H1 (cell line): ENCODE measurements around the gene LRBA. TPM values are rescaled to one million over a fixed set of nuclear protein-coding genes. Genes with fewer than 3 reads are reported as not detected.

ENCODE experiments used
- CTCF ChIA-PET: fragments of 300-600 bp; sonication (Branson Sonifier 250); formaldehyde crosslinking; loops from one replicate; lab custom pipeline; 2021; ENCODE audit not compliant: partially characterized antibody; lab: Charles Lee
- POLR2A ChIA-PET: fragments of 300-600 bp; sonication (Branson Sonifier 250); formaldehyde crosslinking; loops from one replicate; lab custom pipeline; 2021; ENCODE audit warnings: inconsistent platforms; ENCODE audit not compliant: partially characterized antibody; lab: Charles Lee
- DNase-seq, 2 experiments: peaks; one replicate each; pipeline versions ENCODE4 v3.0.0 to v3.0.0-alpha.2; 2010 to 2022; ENCODE audit warnings: low spot score in 2 of 2, low read depth in 1 of 2, mixed read lengths in 1 of 2
- FAIRE-seq: peaks from 2 replicates; lab custom pipeline; 2011; peaks lifted over from hg19 to GRCh38; lab: Jason Lieb, UNC
- H2AFZ ChIP-seq: 2 replicates; pipeline ENCODE4 v1.8.1; 2012; ENCODE audit warnings: low read length, inconsistent platforms
- H2AK5ac ChIP-seq: 2 replicates; pipeline ENCODE4 v1.6.1; 2013; ENCODE audit warnings: low read depth, low read length
- H2BK120ac ChIP-seq: replicated peaks from 2 replicates; pipeline ENCODE3; 2013; ENCODE audit warnings: low read depth, low read length, inconsistent platforms
- H2BK12ac ChIP-seq: 2 replicates; pipeline ENCODE4 v1.6.1; 2013; ENCODE audit warnings: low read depth, low read length
- H2BK15ac ChIP-seq: 2 replicates; pipeline ENCODE4 v1.6.1; 2013; ENCODE audit warnings: low read length
- H2BK20ac ChIP-seq: 2 replicates; pipeline ENCODE4 v1.6.1; 2013; ENCODE audit warnings: low read length
- H2BK5ac ChIP-seq: 2 replicates; pipeline ENCODE4 v1.6.1; 2013; ENCODE audit warnings: low read depth, low read length
- H3K14ac ChIP-seq: 2 replicates; pipeline ENCODE4 v1.6.1; 2013; ENCODE audit warnings: inconsistent platforms; ENCODE audit not compliant: insufficient read length
- H3K18ac ChIP-seq: 2 replicates; pipeline ENCODE4 v1.6.1; 2013; ENCODE audit warnings: low read length; ENCODE audit errors: extremely low read depth
- H3K23ac ChIP-seq: 2 replicates; pipeline ENCODE4 v1.6.1; 2013; ENCODE audit warnings: inconsistent platforms; ENCODE audit not compliant: insufficient read length
- H3K23me2 ChIP-seq: 2 replicates; pipeline ENCODE4 v1.6.1; 2013; ENCODE audit warnings: low read depth, low read length
- H3K27ac ChIP-seq: 2 replicates; pipeline ENCODE4 v1.6.1; 2011; ENCODE audit warnings: low read depth, low read length, inconsistent platforms
- H3K27me3 ChIP-seq, 4 experiments: replicated peaks in 1 of 4; 1 replicate in 1 of 4; 2 replicates in 3 of 4; pipeline versions ENCODE4 v1.6.1 to v1.8.1; 2011 to 2013; ENCODE audit warnings: low read length in 3 of 4, mild to moderate bottlenecking in 3 of 4, inconsistent platforms in 2 of 4, mixed read lengths in 2 of 4, moderate library complexity in 1 of 4; ENCODE audit not compliant: control insufficient read depth in 3 of 4, insufficient read depth in 3 of 4; ENCODE audit errors: extremely low read depth in 1 of 4
- H3K36me3 ChIP-seq, 4 experiments: 2 replicates each; pipeline versions ENCODE4 v1.6.1 to v1.8.1; 2011 to 2013; ENCODE audit warnings: mild to moderate bottlenecking in 4 of 4, low read length in 3 of 4, moderate library complexity in 2 of 4, control low read depth in 1 of 4, inconsistent platforms in 1 of 4; ENCODE audit not compliant: insufficient read depth in 4 of 4, control insufficient read depth in 2 of 4
- H3K4ac ChIP-seq: replicated peaks from 2 replicates; pipeline ENCODE3; 2013; ENCODE audit warnings: low read length, low read depth, mixed read lengths, inconsistent platforms; ENCODE audit not compliant: insufficient read length
- H3K4me1 ChIP-seq, 4 experiments: replicated peaks in 1 of 4; 1 replicate in 1 of 4; 2 replicates in 3 of 4; pipeline versions ENCODE4 v1.6.1 to v1.8.1; 2011 to 2013; ENCODE audit warnings: low read length in 3 of 4, inconsistent platforms in 2 of 4, mixed read lengths in 1 of 4; ENCODE audit not compliant: insufficient read depth in 4 of 4, control insufficient read depth in 3 of 4
- H3K4me2 ChIP-seq, 2 experiments: 2 replicates each; pipeline versions ENCODE4 v1.6.1 to v1.8.1; 2011 to 2013; ENCODE audit warnings: low read depth in 2 of 2, low read length in 2 of 2, control low read depth in 1 of 2, inconsistent platforms in 1 of 2, mild to moderate bottlenecking in 1 of 2; ENCODE audit not compliant: insufficient read depth in 1 of 2
- H3K4me3 ChIP-seq, 4 experiments: fragments of 200-600, 300-600 bp in 1 of 4; sonication (generic), shearing (Covaris generic), sonication (Bioruptor Twin) in 1 of 4; 2 replicates each; pipeline versions ENCODE4 v1.5.1 to v1.8.1; 2011 to 2016; ENCODE audit warnings: low read length in 4 of 4, low read depth in 3 of 4, control low read depth in 2 of 4, inconsistent platforms in 2 of 4, mild to moderate bottlenecking in 2 of 4, mixed read lengths in 1 of 4, moderate library complexity in 1 of 4; ENCODE audit not compliant: insufficient read depth in 2 of 4; ENCODE audit errors: extremely low read depth in 1 of 4
- H3K56ac ChIP-seq: replicated peaks from 2 replicates; pipeline ENCODE3; 2013; ENCODE audit warnings: low read depth, mild to moderate bottlenecking, mixed read lengths, low read length, inconsistent platforms; ENCODE audit not compliant: insufficient read length
- H3K79me1 ChIP-seq: 2 replicates; pipeline ENCODE4 v1.6.1; 2013; ENCODE audit warnings: low read depth, low read length, control low read depth
- H3K79me2 ChIP-seq, 2 experiments: 2 replicates each; pipeline versions ENCODE4 v1.6.1 to v1.8.1; 2012 to 2013; ENCODE audit warnings: low read length in 2 of 2, mild to moderate bottlenecking in 2 of 2, inconsistent platforms in 1 of 2; ENCODE audit not compliant: insufficient read depth in 2 of 2, control insufficient read depth in 1 of 2
- H3K9ac ChIP-seq, 4 experiments: replicated peaks in 1 of 4; 1 replicate in 1 of 4; 2 replicates in 3 of 4; pipeline versions ENCODE4 v1.6.1 to v1.8.1; 2011 to 2013; ENCODE audit warnings: low read depth in 3 of 4, low read length in 3 of 4, control low read depth in 2 of 4, mild to moderate bottlenecking in 2 of 4, moderate library complexity in 2 of 4, inconsistent platforms in 1 of 4; ENCODE audit errors: extremely low read depth in 1 of 4
- H3K9me3 ChIP-seq, 2 experiments: 2 replicates each; pipeline versions ENCODE4 v1.6.1 to v1.8.1; 2012 to 2013; ENCODE audit warnings: mild to moderate bottlenecking in 2 of 2, moderate library complexity in 2 of 2, control low read depth in 1 of 2, inconsistent platforms in 1 of 2, low read depth in 1 of 2, low read length in 1 of 2, mixed read lengths in 1 of 2; ENCODE audit not compliant: insufficient read depth in 2 of 2
- H4K20me1 ChIP-seq, 2 experiments: replicated peaks in 1 of 2; 2 replicates each; pipeline versions ENCODE3 to v1.8.1; 2011 to 2013; ENCODE audit warnings: inconsistent platforms in 2 of 2, low read length in 2 of 2, mild to moderate bottlenecking in 1 of 2; ENCODE audit not compliant: insufficient read depth in 2 of 2, control insufficient read depth in 1 of 2
- H4K5ac ChIP-seq: 2 replicates; pipeline ENCODE4 v1.6.1; 2013; ENCODE audit warnings: low read length, low read depth, mixed read lengths, inconsistent platforms; ENCODE audit not compliant: insufficient read length
- H4K8ac ChIP-seq: 2 replicates; pipeline ENCODE4 v1.8.0; 2013; ENCODE audit warnings: mild to moderate bottlenecking, moderate library complexity, low read length, inconsistent platforms; ENCODE audit not compliant: insufficient read depth; ENCODE audit errors: extremely low read depth
- H4K91ac ChIP-seq: replicated peaks from 2 replicates; pipeline ENCODE3; 2013; ENCODE audit warnings: low read length, mixed read lengths, inconsistent platforms; ENCODE audit not compliant: insufficient read length
- ATF2 ChIP-seq: IDR thresholded peaks from 2 replicates; pipeline ENCODE4 v1.6.1; 2012; ENCODE audit warnings: low read length, inconsistent platforms
- CBX5 ChIP-seq: fragments of 300-800, 300-1000 bp; sonication (generic); IDR thresholded peaks from 2 replicates; pipeline ENCODE4 v1.7.1; 2016; ENCODE audit warnings: antibody characterized with exemption, low read length, low read depth
- CEBPB ChIP-seq: IDR thresholded peaks from 2 replicates; pipeline ENCODE4 v1.6.1; 2012; ENCODE audit warnings: low read depth, low read length
- CREB1 ChIP-seq: IDR thresholded peaks from 2 replicates; pipeline ENCODE4 v1.6.1; 2012; ENCODE audit warnings: inconsistent platforms
- HDAC6 ChIP-seq: IDR thresholded peaks from one replicate; pipeline ENCODE4 v1.7.1; 2012; ENCODE audit warnings: low read depth, mild to moderate bottlenecking, inconsistent platforms, low read length, moderate library complexity
- SIX5 ChIP-seq: IDR thresholded peaks from 2 replicates; pipeline ENCODE4 v1.6.1; 2011; ENCODE audit warnings: mild to moderate bottlenecking, low read depth, low read length
- USF2 ChIP-seq: IDR thresholded peaks from 2 replicates; pipeline ENCODE4 v1.6.1; 2011; ENCODE audit warnings: low read length, improper control_type of control experiment
- WGBS, 2 experiments: shearing (Covaris generic) in 1 of 2; methylation state at CpG; one replicate each; pipeline versions ENCODE4 v1.1.6 to v1.1.7; 2013 to 2015; ENCODE audit warnings: low lambda C conversion rate in 2 of 2, mixed read lengths in 2 of 2, inconsistent platforms in 1 of 2, low coverage in 1 of 2, missing lambda C conversion rate in 1 of 2; ENCODE audit not compliant: insufficient replicate concordance in 2 of 2, insufficient coverage in 1 of 2, insufficient read length in 1 of 2; ENCODE audit errors: extremely low coverage in 1 of 2, missing lambda C conversion rate in 1 of 2; 5-methylcytosine and 5-hydroxymethylcytosine counted together
- polyA plus RNA-seq, 7 experiments: library from polyadenylated mRNA; depleted of rRNA in 3 of 7; stranded (reverse) in 5 of 7; unstranded in 2 of 7; fragments of >200 nt in 5 of 7; fragments of 200-250 nt in 2 of 7; gene quantifications; 1 replicate in 5 of 7; 2 replicates in 1 of 7; 4 replicates in 1 of 7; pipeline versions ENCODE4 v1.2.1 to v1.2.3, GENCODE V29; 2011 to 2013; ENCODE audit warnings: missing spikeins in 2 of 7, mixed read lengths in 2 of 7
- total RNA-seq: library from RNA; stranded (reverse); fragmentation: NEBNext Ultra II Directional; extraction: Animal tissue kit (Norgen Biotek cat#: 25700); gene quantifications from 2 replicates; pipeline ENCODE4 v1.2.1, GENCODE V29; 2021
- TF ChIP-seq, protein P1 (sequence below), 3 experiments: IDR thresholded peaks; 1 replicate in 2 of 3; 2 replicates in 1 of 3; pipeline versions ENCODE4 v1.5.1 to v1.6.1; 2011; ENCODE audit warnings: low read length in 3 of 3, mild to moderate bottlenecking in 3 of 3, inconsistent platforms in 2 of 3, low read depth in 1 of 3, moderate library complexity in 1 of 3; ENCODE audit not compliant: insufficient read depth in 1 of 3; ENCODE audit errors: control extremely low read depth in 1 of 3

LRBA gene
- total and polyA plus RNA-seq, 2 of the 8 experiments (the other 6 are each of a cell fraction or from before 2014, with no cell fraction given), result 54.6 to 83.2 TPM

DNA sequence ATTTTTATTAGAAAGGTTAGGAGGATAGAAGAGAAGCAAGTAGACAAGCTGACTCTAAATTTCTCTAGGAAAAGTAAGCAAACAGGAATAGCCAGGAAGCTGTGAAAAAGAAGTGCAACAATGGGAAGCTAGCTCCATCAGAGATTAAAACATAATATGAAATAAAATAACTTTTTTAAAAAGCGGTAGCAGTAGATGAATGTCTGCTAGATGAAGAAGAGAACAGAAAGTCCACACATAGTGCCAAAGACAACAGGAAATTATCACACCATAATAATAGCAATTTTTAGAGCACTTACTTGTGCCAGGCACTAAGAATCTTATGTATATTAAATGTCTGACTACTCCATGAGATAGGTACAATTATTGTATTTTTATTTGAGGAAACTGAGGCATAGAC lies 53.5 kb downstream of the LRBA start:
- Histone ChIP-seq H4K91ac (no peak overlapping the region), H3K4me1 (no peaks in the 10 kb centered on the region), H3K79me2 (peaks cover 0 to 72% of the 10 kb centered on the region in 2 experiments; a peak in 3 of 4 replicates), H3K14ac (no peak overlapping the region), H3K4me2 (no peak overlapping the region), H3K4me3 (no peak overlapping the region), H3K36me3 (peaks cover 0 to 21% (median 2%) of the 10 kb centered on the region in 4 experiments; a peak in 3 of 8 replicates), H2AFZ (no peak overlapping the region), H4K20me1 (no peaks in the 10 kb centered on the region), H4K5ac (no peak overlapping the region), H3K9ac (no peak overlapping the region), H3K9me3 (peaks cover 32 to 40% of the 10 kb centered on the region in 2 experiments), H2BK5ac (no peak overlapping the region), H2BK12ac (no peak overlapping the region), H3K79me1 (no peaks in the 10 kb centered on the region; the same call in 1 of the 2 replicates), H2BK15ac (no peak overlapping the region), H3K23ac (no peak overlapping the region), H3K27ac (no peak overlapping the region), H3K27me3 (no peaks in the 10 kb centered on the region), H2BK20ac (no peak overlapping the region), H2BK120ac (no peak overlapping the region), H4K8ac (no peak overlapping the region), H3K56ac (no peak overlapping the region), H2AK5ac (no peak overlapping the region), H3K23me2 (no peaks in the 10 kb centered on the region), H3K18ac (no peak overlapping the region), H3K4ac (no peak overlapping the region)
- ChIA-PET POLR2A (interaction anchor here (0.6 to 1.5 kb wide), 3 partner anchors 17 to 54 kb away, joined by 3 read pairs; no protein-coding TSS in a partner anchor), CTCF (interaction anchor here (0.8 to 4.1 kb wide), 21 partner anchors 9 to 132 kb away, joined by 3 to 35 read pairs (median 4); partner anchors contain the start of gene LRBA)
- FAIRE-seq (no peak), DNase-seq (no peak)
- 90% methylated on average over 1 of the region's 1 CpG; no CpG with 5 or more reads in 1 of the 2 experiments for WGBS, 2 experiments
- no peak for TF ChIP-seq CBX5
- no peak for TF ChIP-seq ATF2
- no peak for TF ChIP-seq HDAC6
- no peak for TF ChIP-seq CREB1
- TF ChIP-seq, protein P1, sequence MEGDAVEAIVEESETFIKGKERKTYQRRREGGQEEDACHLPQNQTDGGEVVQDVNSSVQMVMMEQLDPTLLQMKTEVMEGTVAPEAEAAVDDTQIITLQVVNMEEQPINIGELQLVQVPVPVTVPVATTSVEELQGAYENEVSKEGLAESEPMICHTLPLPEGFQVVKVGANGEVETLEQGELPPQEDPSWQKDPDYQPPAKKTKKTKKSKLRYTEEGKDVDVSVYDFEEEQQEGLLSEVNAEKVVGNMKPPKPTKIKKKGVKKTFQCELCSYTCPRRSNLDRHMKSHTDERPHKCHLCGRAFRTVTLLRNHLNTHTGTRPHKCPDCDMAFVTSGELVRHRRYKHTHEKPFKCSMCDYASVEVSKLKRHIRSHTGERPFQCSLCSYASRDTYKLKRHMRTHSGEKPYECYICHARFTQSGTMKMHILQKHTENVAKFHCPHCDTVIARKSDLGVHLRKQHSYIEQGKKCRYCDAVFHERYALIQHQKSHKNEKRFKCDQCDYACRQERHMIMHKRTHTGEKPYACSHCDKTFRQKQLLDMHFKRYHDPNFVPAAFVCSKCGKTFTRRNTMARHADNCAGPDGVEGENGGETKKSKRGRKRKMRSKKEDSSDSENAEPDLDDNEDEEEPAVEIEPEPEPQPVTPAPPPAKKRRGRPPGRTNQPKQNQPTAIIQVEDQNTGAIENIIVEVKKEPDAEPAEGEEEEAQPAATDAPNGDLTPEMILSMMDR (IDR thresholded peaks at IDR 0.05; ENCODE audit: control extremely low read depth in 1 of 3, insufficient read depth in 1 of 3, low read depth in 1 of 3, low read length in 3 of 3), result no peak
- TF ChIP-seq CEBPB, result no peak
- no peak for TF ChIP-seq SIX5
- TF ChIP-seq USF2, result no peak
